A204.1 (cell line): Measurements from ENCODE around the gene PLEKHA7.
A peak's percentile ranks its signal among the peaks of the same experiment; 100 is the strongest.
"Not testable (repeated sequence)": the region's sequence is repeated elsewhere in the genome, so short reads cannot be mapped to it uniquely, and the experiment has no call there.

Source experiments
- FAIRE-seq: peaks from 2 replicates; lab custom pipeline; 2012; peaks lifted over from hg19 to GRCh38; lab: Jason Lieb, UNC

Gene PLEKHA7

GRCh38 chr11:16976379-16976778, 37.8 kb downstream of the PLEKHA7 start:
- FAIRE-seq = no peak

DNA sequence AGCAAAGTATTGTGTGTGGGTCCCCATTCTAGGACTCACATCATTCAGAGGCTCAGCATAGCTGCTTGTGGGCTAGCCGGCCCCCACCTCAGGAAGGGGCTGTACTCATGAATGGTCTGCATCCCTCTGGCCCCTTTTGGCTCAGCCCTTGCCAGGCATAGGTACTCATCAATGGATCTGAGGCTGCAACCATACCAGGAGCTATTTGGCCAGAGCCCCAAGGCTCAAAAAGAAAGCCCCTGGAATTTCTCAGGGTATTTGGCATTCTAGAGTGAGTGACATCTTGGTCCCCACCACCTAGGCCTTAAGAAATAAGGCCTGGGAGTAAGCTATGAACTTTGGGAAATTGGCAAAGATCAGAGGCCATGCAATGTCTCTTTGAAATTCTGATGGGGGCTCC, 38.3 kb downstream of the PLEKHA7 start:
- no peak for FAIRE-seq

GRCh38 chr11:16973338-16973964, 40.8 kb downstream of the PLEKHA7 start:
- no peak for FAIRE-seq

GRCh38 chr11:16969010-16969999, 44.9 kb downstream of the PLEKHA7 start:
- FAIRE-seq = no peak

GRCh38 chr11:16968196-16968595, 46.0 kb downstream of the PLEKHA7 start:
- no peak for FAIRE-seq

GRCh38 chr11:16966930-16967671, 47.1 kb downstream of the PLEKHA7 start:
- FAIRE-seq = no peak

DNA sequence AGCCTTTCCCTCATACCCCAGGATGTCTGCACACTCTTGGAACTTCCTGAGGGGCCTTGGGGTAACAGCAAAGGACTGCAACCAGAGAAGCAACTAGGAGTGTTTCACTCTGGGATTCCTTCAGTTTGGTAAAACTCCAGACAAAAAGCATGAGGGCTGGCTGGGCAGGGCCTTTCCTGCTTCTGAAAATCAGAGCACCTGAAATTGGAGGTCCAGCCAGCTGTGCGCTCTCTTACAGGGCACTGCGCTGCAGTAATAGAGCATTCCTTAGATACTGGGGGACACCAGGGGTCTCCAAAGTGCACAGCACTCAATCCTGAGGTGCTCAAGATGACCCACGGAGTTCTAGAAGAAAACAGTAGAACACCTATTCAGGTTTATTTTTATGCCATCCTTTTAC, 49.7 kb downstream of the PLEKHA7 start:
- no peak for FAIRE-seq

- FAIRE-seq = no peak
These were observed 50.8 kb downstream of the PLEKHA7 start for GRCh38 chr11:16963316-16963876.

DNA sequence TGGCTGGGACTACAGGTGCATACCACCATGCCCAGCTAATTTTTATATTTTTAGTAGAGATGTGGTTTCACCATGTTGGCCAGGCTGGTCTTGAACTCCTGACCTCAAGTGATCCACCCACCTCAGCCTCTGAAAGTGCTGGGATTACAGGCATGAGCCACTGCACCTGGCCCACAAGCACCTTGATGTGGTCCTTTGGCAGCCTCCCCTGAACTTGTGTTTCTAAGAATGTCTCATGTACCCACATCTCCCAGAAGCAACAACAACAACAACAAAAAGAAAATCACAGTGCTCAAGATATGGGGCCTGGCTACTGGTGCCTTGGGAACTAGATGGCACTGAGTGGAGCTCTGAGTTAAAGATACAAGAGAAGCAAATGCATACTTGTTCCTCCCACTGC, 51.6 kb downstream of the PLEKHA7 start:
- FAIRE-seq = not testable (repeated sequence)

DNA sequence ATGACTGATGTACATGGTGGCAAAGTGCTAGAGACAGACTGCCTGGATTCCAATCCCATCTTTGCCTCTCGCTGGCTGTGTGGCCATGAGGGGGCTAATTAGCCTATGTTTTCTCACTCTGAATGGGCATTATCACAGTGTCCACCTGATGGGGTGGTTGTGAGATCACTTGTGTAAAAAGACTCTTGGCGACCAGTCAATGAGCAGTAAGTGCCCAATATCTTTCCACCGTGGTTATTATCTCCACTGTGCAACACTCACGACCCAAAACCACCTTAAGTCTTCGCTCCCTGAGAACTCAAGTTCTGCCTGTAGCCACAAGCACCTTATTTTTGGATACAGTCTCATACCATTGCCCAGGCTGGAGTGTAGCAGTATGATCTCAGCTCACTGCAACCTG, 52.1 kb downstream of the PLEKHA7 start:
- FAIRE-seq = no peak

GRCh38 chr11:16960250-16960649, 54.0 kb downstream of the PLEKHA7 start:
- FAIRE-seq = no peak

GRCh38 chr11:16959602-16960001, 54.6 kb downstream of the PLEKHA7 start:
- FAIRE-seq = no peak

DNA sequence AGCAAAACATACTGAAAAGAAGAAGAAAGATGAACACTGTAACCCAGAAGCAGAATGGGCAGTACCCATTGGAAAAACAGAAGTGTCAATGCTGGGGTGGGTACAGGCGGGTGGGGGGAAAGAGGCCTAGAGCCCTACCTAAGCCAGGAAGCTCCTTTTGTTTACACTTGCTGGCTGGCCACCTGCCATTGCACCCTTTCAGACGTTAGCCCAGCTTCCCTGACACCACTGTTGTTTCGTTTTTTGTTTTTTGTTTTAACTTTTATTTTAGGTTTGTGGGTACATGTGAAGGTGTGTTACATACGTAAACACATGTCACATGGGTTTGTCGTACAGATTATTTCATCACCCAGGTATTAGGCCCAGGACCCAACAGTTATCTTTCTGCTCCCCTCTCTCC, 55.4 kb downstream of the PLEKHA7 start:
- no peak for FAIRE-seq

GRCh38 chr11:16956538-16957153, 57.6 kb downstream of the PLEKHA7 start:
- FAIRE-seq = no peak

DNA sequence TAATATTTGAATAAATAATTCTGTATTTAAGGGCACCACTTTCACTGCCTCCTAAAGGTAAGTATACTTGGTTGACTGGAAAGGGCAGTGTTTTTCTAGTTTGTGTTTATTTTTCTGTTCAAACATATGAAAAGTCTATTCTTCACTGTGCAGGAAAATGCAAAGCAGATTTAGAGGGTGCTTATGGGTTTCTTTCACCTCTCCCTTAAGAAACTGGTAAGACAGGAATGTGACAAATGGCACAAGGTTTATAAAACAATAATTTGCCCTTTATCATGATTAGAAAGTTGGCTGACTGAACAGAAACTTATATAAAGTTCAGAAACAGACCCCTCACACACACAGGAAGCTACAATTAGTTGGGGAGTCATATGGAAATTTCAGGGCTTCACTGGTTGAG, 60.6 kb downstream of the PLEKHA7 start:
- no peak for FAIRE-seq

DNA sequence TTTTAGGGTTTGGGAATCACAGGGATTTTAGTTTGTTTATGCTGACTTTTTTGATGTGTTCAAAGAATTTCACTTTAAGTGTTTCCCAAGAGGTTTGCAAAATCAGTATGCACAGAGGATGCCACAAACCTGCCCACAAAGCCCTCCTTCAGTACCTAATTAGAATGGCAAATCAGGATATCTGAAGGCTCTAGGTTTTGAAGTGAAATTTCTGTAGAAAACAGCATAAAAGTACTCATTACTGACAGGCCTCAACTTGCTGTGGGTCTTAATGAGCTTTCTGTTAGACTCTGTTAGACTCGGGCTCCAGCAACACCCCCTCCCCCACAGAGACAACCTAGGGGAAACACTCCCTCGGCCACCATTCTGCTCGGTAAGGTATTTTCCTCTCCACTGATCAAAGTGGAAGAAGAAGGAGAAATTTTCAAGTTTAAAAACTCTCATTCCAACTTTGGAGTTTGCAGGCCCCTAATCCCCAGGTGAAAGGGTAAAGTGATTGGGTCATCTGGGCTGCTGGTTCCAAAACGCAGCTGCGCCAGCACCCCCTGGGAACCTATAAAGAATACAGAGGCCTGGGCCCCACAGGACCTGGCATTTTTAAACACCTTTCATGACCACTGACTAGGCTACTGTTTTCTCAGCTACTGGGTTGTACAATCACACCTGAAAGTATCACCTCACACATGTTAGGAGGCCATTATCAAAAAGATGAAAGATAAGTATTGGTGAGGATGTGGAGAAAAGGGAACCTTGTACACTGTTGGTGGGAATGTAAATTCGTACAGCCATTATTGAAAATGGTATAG, 67.5 kb downstream of the PLEKHA7 start:
- no peak for FAIRE-seq

DNA sequence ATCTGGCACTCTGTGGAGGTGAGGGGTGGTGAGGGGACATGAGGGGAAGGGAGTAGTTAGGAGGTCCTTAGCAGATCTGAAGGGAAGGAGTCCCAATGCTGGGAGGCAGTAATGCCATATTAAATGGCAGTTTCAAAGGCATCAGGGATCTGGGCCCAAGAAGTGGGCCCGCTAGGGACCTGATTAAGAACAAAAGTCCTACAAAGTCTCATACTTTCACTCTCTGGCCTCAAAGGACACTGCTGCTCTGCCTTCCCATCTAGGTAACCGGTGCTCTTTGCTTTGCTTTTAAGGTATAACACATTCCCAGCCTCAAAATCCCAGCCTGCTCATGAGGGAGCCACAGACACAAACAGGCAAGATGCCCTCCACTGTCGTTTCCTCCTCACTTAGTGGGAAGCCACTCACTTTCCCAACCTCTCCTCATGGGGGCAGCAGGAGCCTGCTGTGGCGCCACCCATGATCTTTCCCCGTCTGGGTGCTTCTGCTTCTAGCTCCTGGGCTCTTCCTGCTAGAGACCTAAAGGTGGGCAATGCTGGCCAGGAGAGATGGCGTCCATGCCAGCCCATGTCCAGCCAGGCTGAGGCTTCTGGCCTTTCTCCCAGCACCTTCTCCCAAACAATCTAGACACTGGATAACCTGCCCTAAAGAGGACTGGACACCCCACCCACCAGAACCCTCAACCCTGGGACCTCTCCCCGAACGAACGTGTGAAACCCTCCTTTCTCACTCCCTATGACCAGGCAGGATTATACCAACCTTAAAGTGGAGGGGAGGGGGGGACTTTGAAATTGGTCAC, 68.3 kb downstream of the PLEKHA7 start:
- no peak for FAIRE-seq

GRCh38 chr11:16942911-16943310, 71.3 kb downstream of the PLEKHA7 start:
- peak; percentile 44 for FAIRE-seq

GRCh38 chr11:16942342-16942741, 71.9 kb downstream of the PLEKHA7 start:
- no peak for FAIRE-seq

DNA sequence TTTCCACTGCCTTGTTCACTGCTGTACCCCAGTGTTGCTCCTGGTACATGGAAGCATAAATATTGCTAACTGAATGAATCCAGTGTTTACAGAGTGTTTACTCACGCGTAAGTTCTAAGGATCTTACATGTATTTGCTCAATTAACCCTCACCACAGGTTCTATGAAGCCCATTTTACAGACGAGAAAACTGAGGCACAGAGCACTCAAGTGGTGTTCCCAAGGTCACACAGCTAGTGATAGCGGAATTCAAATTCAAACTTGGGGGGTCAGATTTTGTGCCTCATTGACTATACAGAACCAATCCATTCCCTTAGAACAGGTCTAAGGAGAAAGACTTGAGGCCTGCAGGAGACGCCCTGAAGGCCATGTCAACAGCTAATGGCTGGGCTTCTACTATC, 72.3 kb downstream of the PLEKHA7 start:
- no peak for FAIRE-seq
